ENCODE results near the gene DSC3. TPM values are rescaled to one million over a fixed set of nuclear protein-coding genes. Genes with fewer than 3 reads are reported as not detected.

The DSC3 gene
- total and polyA plus RNA-seq, 12 donors, result 0.08 to 4.7 (median 0.35) TPM

DNA sequence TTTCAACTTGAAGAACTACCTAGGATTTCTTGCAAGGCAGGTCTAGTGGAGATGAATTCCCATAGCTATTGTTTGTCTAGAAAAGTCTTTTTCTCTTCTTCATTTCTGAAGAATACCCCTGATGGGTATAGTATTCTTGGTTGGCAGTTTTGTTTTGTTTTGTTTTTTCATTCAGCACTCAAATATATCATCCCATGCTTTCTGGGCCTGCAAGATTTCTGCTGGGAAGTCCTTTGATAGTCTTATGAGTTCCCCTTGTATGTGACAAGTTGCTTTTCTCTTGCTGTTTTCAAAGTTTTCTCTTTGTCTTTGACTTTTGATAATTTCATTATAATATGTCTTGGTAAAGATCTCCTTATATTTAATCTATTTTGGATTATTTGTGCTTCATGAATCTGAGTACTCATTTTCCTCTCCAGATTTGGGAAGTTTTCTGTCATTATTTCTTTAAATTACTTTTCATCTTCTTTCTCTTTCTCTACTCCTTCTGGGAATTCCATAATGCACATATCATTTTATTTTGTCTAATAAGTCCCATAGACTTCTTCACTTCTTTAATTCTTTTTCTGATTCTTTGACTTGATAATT lies 101.5 kb downstream of the DSC3 start:
- TF ChIP-seq POLR2A (IDR thresholded peaks at IDR 0.05) (no peak), CTCF (IDR thresholded peaks at IDR 0.05) (no peak)
- H3K4me1 ChIP-seq (replicated peaks in 1 of 2), result no peaks in the 10 kb centered on the region
- no peaks in the 10 kb centered on the region for H3K36me3 ChIP-seq (replicated peaks in 1 of 2)
- no peak overlapping the region for H3K27ac ChIP-seq
- no peak overlapping the region for H3K4me3 ChIP-seq
- intact Hi-C loops (cut with DNase I), result no loop called here
- H3K27me3 ChIP-seq, result no peaks in the 10 kb centered on the region
- no peak for DNase-seq
- H3K9me3 ChIP-seq (replicated peaks in 1 of 3), result peaks cover 0 to 5% (median 0%) of the 10 kb centered on the region in 3 donors

Small RNA genes lying within 50 kb of the gene (small RNA-seq; reads per million reads assigned to genes)
- gene RNU6-857P, result 0 reads per million in 2 donors

Other genes starting within 250 kb of the DSC3 start
- 10 to 100 TPM in 2 of 9 donors, 1 to 10 TPM in 6, under 1 TPM in 1; 0.97 to 14.2 (median 5.2) TPM for gene DSC2, start 59.7 kb upstream of the DSC3 start, total RNA-seq
- gene DSC2, start 59.7 kb upstream of the DSC3 start, polyA plus RNA-seq, result 1 to 10 TPM in 1 of 3 donors, under 1 TPM in 2; 0.48 to 2.5 (median 0.91) TPM
- not detected for gene DSC1, start 120.1 kb upstream of the DSC3 start, total RNA-seq
- gene DSC1, start 120.1 kb upstream of the DSC3 start, polyA plus RNA-seq, result not detected